T47D (cell line): ENCODE results near the gene KHNYN.
A peak's percentile ranks its signal among the peaks of the same experiment; 100 is the strongest.

Source experiments
- DNase-seq, 2 experiments: peaks; one replicate each; pipeline versions ENCODE4 v3.0.0 to v3.0.0-alpha.2; 2011 to 2012; ENCODE audit warnings: low read depth in 1 of 2, low spot score in 1 of 2
- JUND ChIP-seq: IDR thresholded peaks from 2 replicates; pipeline ENCODE4 v1.6.1; 2012; ENCODE audit warnings: low read depth
- in situ Hi-C: cut with HindIII; loops from 2 replicates; pipeline ENCODE4 v1.10.0; 2016; ENCODE audit warnings: low sequenced_read_pairs, low pct_unique_long_range_greater_than_20kb

The KHNYN gene

GRCh38 chr14:24417832-24418491 lies 11.8 kb upstream of the KHNYN start:
- TF ChIP-seq JUND: no peak
- in situ Hi-C loops: no loop called here

GRCh38 chr14:24418492-24418873 lies 11.3 kb upstream of the KHNYN start:
- DNase-seq: no peak
- in situ Hi-C loops: no loop called here
- TF ChIP-seq JUND: no peak

More at GRCh38 chr14:24417832-24418491, 11.8 kb upstream of the KHNYN start:
- DNase-seq: no peak

GRCh38 chr14:24422261-24422660 lies 7.5 kb upstream of the KHNYN start:
- TF ChIP-seq JUND: no peak
- in situ Hi-C loops: no loop called here
- DNase-seq: no peak

GRCh38 chr14:24422694-24423601 lies 6.8 kb upstream of the KHNYN start:
- in situ Hi-C loops: no loop called here
- TF ChIP-seq JUND: no peak
- DNase-seq: no peak

GRCh38 chr14:24425704-24426103 lies 4.0 kb upstream of the KHNYN start:
- in situ Hi-C loops: no loop called here
- no peak for TF ChIP-seq JUND
- DNase-seq: no peak

- TF ChIP-seq JUND: no peak
- DNase-seq: no peak
- in situ Hi-C loops: no loop called here
Measured at GRCh38 chr14:24426150-24426911, 3.4 kb upstream of the KHNYN start.

GRCh38 chr14:24426912-24427536 lies 2.7 kb upstream of the KHNYN start:
- TF ChIP-seq JUND: no peak
- DNase-seq: no peak
- in situ Hi-C loops: no loop called here

- TF ChIP-seq JUND: no peak
- in situ Hi-C loops: no loop called here
- no peak for DNase-seq
Measured at GRCh38 chr14:24427537-24428508, 1.9 kb upstream of the KHNYN start.

GRCh38 chr14:24428628-24429394 lies 943 bp upstream of the KHNYN start:
- peak in 1 of 2 experiments; percentile 10 for DNase-seq
- in situ Hi-C loops: no loop called here
- no peak for TF ChIP-seq JUND

- in situ Hi-C loops: no loop called here
- DNase-seq: peak; percentile 55 to 60
Measured at GRCh38 chr14:24430143-24430681, 458 bp downstream of the KHNYN start.

More at GRCh38 chr14:24430143-24430681, 458 bp downstream of the KHNYN start:
- no peak for TF ChIP-seq JUND
